ENCODE data around the gene SDCBP2. TPM values are rescaled to one million over a fixed set of nuclear protein-coding genes. Genes with fewer than 3 reads are reported as not detected.
A peak's percentile ranks its signal among the peaks of the same experiment; 100 is the strongest.

The SDCBP2 gene, protein sequence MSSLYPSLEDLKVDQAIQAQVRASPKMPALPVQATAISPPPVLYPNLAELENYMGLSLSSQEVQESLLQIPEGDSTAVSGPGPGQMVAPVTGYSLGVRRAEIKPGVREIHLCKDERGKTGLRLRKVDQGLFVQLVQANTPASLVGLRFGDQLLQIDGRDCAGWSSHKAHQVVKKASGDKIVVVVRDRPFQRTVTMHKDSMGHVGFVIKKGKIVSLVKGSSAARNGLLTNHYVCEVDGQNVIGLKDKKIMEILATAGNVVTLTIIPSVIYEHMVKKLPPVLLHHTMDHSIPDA
- total RNA-seq = 100 to 1,000 TPM in 3 of 4 donors, 10 to 100 TPM in 1; 29.7 to 361 (median 306) TPM

DNA sequence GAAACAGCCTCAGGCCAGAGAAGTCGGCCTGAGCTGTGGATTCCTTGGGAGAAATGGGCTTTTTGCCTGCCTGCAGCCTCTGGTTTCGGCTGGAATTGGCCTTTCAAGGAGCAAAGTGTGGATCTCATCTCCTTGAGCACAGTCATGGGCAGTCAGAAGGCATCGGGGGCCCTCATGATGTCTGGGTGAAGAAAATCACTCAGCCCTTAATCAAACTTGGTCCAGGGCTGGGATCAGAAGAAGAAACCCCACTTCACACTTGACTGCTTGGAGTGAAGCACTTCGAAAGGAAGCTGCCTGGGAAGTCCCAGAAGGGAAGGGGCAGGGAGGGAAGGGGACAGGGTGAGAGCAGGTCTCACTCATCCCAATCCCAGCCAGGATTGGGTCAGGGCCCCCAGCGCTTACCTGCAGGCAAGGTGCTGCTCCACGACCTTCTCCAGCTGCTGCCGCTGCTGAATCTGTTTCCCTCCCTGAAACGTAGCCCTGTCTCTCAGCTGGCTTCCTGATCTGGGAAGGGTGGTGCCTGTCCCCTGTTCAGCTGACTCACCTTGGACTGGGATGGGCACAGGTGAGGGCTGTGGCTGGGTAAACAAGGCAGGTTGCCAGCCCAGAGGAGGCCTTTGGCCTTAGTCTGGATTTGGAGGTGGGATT, at the start of gene SDCBP2:
TSS of gene SDCBP2 (minus strand) at position 460 of the 651 bp plus-strand sequence. CDS start 8,723 bp downstream, outside the sequence.
- Histone ChIP-seq H3K36me3 (no peaks in the 10 kb centered on the region), H3K9me3 (no peaks in the 10 kb centered on the region), H3K27ac (peak within 1 kb of the TSS in 3 of 4 donors; percentile 91 to 97 (median 96)), H3K27me3 (no peaks in the 10 kb centered on the region), H3K4me3 (peak within 1 kb of the TSS in 3 of 4 donors; percentile 34 to 76 (median 75)), H3K4me1 (peaks cover 0 to 46% (median 10%) of the 10 kb centered on the region in 4 donors)
- TF ChIP-seq POLR2A (IDR thresholded peaks at IDR 0.05) = peak; percentile 99
- TF ChIP-seq, protein P1, sequence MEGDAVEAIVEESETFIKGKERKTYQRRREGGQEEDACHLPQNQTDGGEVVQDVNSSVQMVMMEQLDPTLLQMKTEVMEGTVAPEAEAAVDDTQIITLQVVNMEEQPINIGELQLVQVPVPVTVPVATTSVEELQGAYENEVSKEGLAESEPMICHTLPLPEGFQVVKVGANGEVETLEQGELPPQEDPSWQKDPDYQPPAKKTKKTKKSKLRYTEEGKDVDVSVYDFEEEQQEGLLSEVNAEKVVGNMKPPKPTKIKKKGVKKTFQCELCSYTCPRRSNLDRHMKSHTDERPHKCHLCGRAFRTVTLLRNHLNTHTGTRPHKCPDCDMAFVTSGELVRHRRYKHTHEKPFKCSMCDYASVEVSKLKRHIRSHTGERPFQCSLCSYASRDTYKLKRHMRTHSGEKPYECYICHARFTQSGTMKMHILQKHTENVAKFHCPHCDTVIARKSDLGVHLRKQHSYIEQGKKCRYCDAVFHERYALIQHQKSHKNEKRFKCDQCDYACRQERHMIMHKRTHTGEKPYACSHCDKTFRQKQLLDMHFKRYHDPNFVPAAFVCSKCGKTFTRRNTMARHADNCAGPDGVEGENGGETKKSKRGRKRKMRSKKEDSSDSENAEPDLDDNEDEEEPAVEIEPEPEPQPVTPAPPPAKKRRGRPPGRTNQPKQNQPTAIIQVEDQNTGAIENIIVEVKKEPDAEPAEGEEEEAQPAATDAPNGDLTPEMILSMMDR (IDR thresholded peaks at IDR 0.05) = no peak
- peak; percentile 13 to 92 (median 89) for DNase-seq

DNA sequence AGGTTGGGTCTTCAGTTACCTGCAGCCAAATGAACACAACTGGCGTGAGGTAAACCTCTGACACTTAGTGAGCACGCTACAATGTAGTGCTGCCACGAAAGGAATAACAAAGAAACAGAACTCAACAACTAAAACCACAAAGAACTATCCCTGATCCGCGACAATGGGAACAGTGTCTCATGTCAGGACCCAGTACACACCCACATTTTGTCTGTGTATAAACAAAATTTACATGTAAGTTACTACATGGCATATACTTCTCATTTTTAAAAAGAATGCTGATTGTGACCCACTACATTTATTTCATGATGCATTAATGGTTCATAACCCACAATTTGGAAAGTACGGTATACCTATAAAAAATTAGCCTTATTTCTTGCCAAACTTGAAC, 49.8 kb upstream of the SDCBP2 start:
- DNase-seq = no peak
- Histone ChIP-seq H3K4me1 (peaks cover 0 to 68% (median 6%) of the 10 kb centered on the region in 4 donors), H3K36me3 (peaks cover 0 to 16% (median 0%) of the 10 kb centered on the region in 3 donors), H3K27ac (no peak overlapping the region), H3K4me3 (no peak overlapping the region), H3K27me3 (no peaks in the 10 kb centered on the region), H3K9me3 (no peaks in the 10 kb centered on the region)
- TF ChIP-seq, protein P1 (IDR thresholded peaks at IDR 0.05) = no peak
- TF ChIP-seq POLR2A (IDR thresholded peaks at IDR 0.05) = no peak

DNA sequence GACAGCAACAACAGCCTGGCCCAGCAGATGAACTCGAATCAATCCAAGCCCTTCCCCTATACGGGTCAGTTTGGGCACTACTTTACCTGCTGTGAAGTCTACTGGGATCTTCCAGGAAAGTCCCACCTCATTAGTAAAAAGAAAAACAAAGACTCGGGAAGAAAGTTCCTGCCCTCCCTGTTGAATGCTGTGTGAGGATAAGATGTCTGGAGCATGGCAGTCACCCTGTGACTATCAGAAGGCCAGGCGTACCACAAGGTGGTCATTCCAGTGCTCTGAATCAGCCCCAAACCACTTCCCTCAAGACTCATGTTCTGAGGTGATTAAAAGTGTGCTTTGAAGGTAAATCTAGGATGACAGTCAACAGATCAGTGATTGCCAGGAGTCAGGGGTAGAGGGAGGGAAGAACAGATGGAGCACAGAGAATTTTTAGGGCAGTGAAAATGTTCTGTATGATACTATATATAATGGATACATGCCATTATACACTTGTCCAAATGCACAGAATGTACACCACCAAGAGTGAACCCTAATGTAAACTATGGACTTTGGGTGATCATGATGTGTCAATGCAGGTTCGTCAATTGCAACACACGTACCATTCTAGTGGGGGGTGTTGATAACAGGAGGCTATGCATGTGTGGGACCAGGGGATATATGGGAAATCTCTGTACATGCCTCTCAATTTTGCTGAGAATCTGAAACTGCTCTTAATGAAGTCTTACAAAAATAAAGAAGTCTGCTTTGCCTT, 49.2 kb upstream of the SDCBP2 start:
- DNase-seq = no peak
- no peaks in the 10 kb centered on the region for H3K27me3 ChIP-seq
- TF ChIP-seq POLR2A (IDR thresholded peaks at IDR 0.05) = no peak
- TF ChIP-seq, protein P1 (IDR thresholded peaks at IDR 0.05) = no peak
- peaks cover 0 to 62% (median 6%) of the 10 kb centered on the region in 4 donors for H3K4me1 ChIP-seq
- no peak overlapping the region for H3K4me3 ChIP-seq
- peak overlapping the region in 1 of 4 donors; percentile 59 for H3K27ac ChIP-seq
- no peaks in the 10 kb centered on the region for H3K9me3 ChIP-seq
- H3K36me3 ChIP-seq = peaks cover 0 to 18% (median 1%) of the 10 kb centered on the region in 3 donors

DNA sequence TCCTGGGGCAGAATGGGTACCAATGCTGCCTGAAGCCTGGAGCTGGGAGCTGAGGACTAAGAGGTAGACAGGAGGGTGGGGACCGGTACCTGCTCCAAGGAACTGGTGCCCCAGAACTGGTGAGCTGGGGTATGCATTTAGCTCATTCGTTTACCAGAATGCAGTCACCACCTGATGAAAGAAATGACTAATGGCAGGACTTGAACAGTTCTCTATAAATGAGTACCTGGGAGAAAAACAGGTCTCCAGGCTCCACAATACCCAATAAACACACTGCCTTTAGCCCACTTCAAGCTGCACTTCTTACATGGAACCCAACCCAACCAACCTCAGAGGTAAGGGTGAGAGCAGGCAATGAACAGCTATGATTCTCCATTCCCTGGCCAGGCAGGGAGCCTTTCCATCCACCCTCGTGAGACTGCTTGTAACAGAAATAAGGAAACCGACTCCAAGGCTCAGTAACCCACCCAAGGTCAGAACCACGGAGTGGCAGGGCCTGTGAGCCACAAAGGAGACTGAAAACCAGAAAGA, 48.5 kb upstream of the SDCBP2 start:
- peaks cover 0 to 24% (median 3%) of the 10 kb centered on the region in 3 donors for H3K36me3 ChIP-seq
- TF ChIP-seq POLR2A (IDR thresholded peaks at IDR 0.05) = no peak
- TF ChIP-seq, protein P1 (IDR thresholded peaks at IDR 0.05) = no peak
- H3K4me1 ChIP-seq = peaks cover 0 to 54% (median 6%) of the 10 kb centered on the region in 4 donors
- no peaks in the 10 kb centered on the region for H3K9me3 ChIP-seq
- H3K27ac ChIP-seq = no peak overlapping the region
- H3K4me3 ChIP-seq = no peak overlapping the region
- DNase-seq = no peak
- H3K27me3 ChIP-seq = no peaks in the 10 kb centered on the region

Measured in Peyer's patch (tissue), 4 donors.